B cell (primary cell): ENCODE results near the gene RASA3.

Experiments
- CTCF ChIP-seq: fragments of 200-600 bp; IDR thresholded peaks from one replicate; pipeline ENCODE4 v1.8.0; 2022; ENCODE audit warnings: antibody characterized with exemption, mild to moderate bottlenecking
- EZH2 ChIP-seq: IDR thresholded peaks from 2 replicates; pipeline ENCODE4 v1.6.1; 2012; ENCODE audit warnings: borderline replicate concordance, low read depth, mild to moderate bottlenecking, moderate library complexity, low read length; ENCODE audit not compliant: insufficient read depth, poor library complexity, severe bottlenecking

GRCh38 chr13:113971471-113972231 lies 160.8 kb downstream of the RASA3 start:
- TF ChIP-seq CTCF (no peak), EZH2 (no peak)
